ENCODE results near the gene TMOD4. TPM values are rescaled to one million over a fixed set of nuclear protein-coding genes. Genes with fewer than 3 reads are reported as not detected.

The TMOD4 gene
- 1.1 TPM for total RNA-seq (ENCODE audit: unreplicated experiment)
- long read RNA-seq, result 0 reads

- peak within 1 kb of the TSS; percentile 71 for H3K4me3 Mint-ChIP-seq (ENCODE audit: unreplicated experiment)
- H3K27ac Mint-ChIP-seq (ENCODE audit: unreplicated experiment), result peak within 1 kb of the TSS; percentile 75
- H3K36me3 Mint-ChIP-seq (ENCODE audit: low read depth, unreplicated experiment), result peaks cover 39% of the 10 kb centered on the region
- H3K9me3 Mint-ChIP-seq (ENCODE audit: unreplicated experiment), result no peaks in the 10 kb centered on the region
- no peak for DNase-seq (ENCODE audit: low spot score)
- no peaks in the 10 kb centered on the region for H3K4me1 Mint-ChIP-seq (ENCODE audit: unreplicated experiment)
- H3K27me3 Mint-ChIP-seq (ENCODE audit: unreplicated experiment), result peaks cover 5% of the 10 kb centered on the region
- TF ChIP-seq CTCF (IDR thresholded peaks at IDR 0.05; ENCODE audit: unreplicated experiment), result peak; percentile 62
Measured at GRCh38 chr1:151175863-151176262, at the start of gene TMOD4. Gene TMOD4 (minus strand): TSS chr1:151175981. CDS start chr1:151174875, 1,106 bp downstream.

- Mint-ChIP-seq H3K4me3 (ENCODE audit: unreplicated experiment) (no peak overlapping the region), H3K27ac (ENCODE audit: unreplicated experiment) (no peak overlapping the region), H3K27me3 (ENCODE audit: unreplicated experiment) (no peaks in the 10 kb centered on the region), H3K9me3 (ENCODE audit: unreplicated experiment) (no peaks in the 10 kb centered on the region), H3K4me1 (ENCODE audit: unreplicated experiment) (no peaks in the 10 kb centered on the region), H3K36me3 (ENCODE audit: low read depth, unreplicated experiment) (peaks cover 3% of the 10 kb centered on the region)
- no peak for TF ChIP-seq CTCF (IDR thresholded peaks at IDR 0.05; ENCODE audit: unreplicated experiment)
- no peak for DNase-seq (ENCODE audit: low spot score)
Measured at GRCh38 chr1:151222130-151222529, 46.3 kb upstream of the TMOD4 start.

GRCh38 chr1:151221616-151222015 lies 45.8 kb upstream of the TMOD4 start:
- Mint-ChIP-seq H3K27ac (ENCODE audit: unreplicated experiment) (no peak overlapping the region), H3K9me3 (ENCODE audit: unreplicated experiment) (no peaks in the 10 kb centered on the region), H3K27me3 (ENCODE audit: unreplicated experiment) (no peaks in the 10 kb centered on the region), H3K4me3 (ENCODE audit: unreplicated experiment) (no peak overlapping the region), H3K4me1 (ENCODE audit: unreplicated experiment) (no peaks in the 10 kb centered on the region), H3K36me3 (ENCODE audit: low read depth, unreplicated experiment) (peaks cover under 1% of the 10 kb centered on the region)
- DNase-seq (ENCODE audit: low spot score), result no peak
- TF ChIP-seq CTCF (IDR thresholded peaks at IDR 0.05; ENCODE audit: unreplicated experiment), result no peak

- no peaks in the 10 kb centered on the region for H3K9me3 Mint-ChIP-seq (ENCODE audit: unreplicated experiment)
- peaks cover 9% of the 10 kb centered on the region for H3K4me1 Mint-ChIP-seq (ENCODE audit: unreplicated experiment)
- H3K27ac Mint-ChIP-seq (ENCODE audit: unreplicated experiment), result no peak overlapping the region
Measured at GRCh38 chr1:151213560-151213959, 37.8 kb upstream of the TMOD4 start.

More at GRCh38 chr1:151213560-151213959, 37.8 kb upstream of the TMOD4 start:
- Mint-ChIP-seq H3K27me3 (ENCODE audit: unreplicated experiment) (no peaks in the 10 kb centered on the region), H3K36me3 (ENCODE audit: low read depth, unreplicated experiment) (peaks cover 17% of the 10 kb centered on the region), H3K4me3 (ENCODE audit: unreplicated experiment) (no peak overlapping the region)
- no peak for DNase-seq (ENCODE audit: low spot score)
- TF ChIP-seq CTCF (IDR thresholded peaks at IDR 0.05; ENCODE audit: unreplicated experiment), result no peak
